Stimulated activated memory B cell treated with anti-CD40 and anti-IgM and Interleukin-4, amounts not matched to agents 10 μg/mL and 1 μg/mL and 100 μg/mL, for 72 hours (primary cell): Measurements from ENCODE around the gene ANKRD66.
A peak's percentile ranks its signal among the peaks of the same experiment; 100 is the strongest.
"Not testable (repeated sequence)": the region's sequence is repeated elsewhere in the genome, so short reads cannot be mapped to it uniquely, and the experiment has no call there.

Experiments used
- ATAC-seq: fragments of 150-1000 bp; cut with Tn5 transposase; 2 replicates; pipeline ENCODE4 v1.10.0; 2021
- H3K27ac Mint-ChIP-seq: one replicate; pipeline ENCODE4 v1.8.0; 2022; ENCODE audit warnings: mild to moderate bottlenecking, mixed read lengths
- H3K27me3 Mint-ChIP-seq: one replicate; pipeline ENCODE4 v1.8.0; 2022; ENCODE audit warnings: mixed read lengths
- H3K36me3 Mint-ChIP-seq: one replicate; pipeline ENCODE4 v1.8.0; 2022; ENCODE audit warnings: mixed read lengths
- H3K4me1 Mint-ChIP-seq: one replicate; pipeline ENCODE4 v1.8.0; 2022; ENCODE audit warnings: mixed read lengths
- H3K4me3 Mint-ChIP-seq: one replicate; pipeline ENCODE4 v1.8.0; 2022; ENCODE audit warnings: mild to moderate bottlenecking, moderate library complexity, mixed read lengths
- H3K9me3 Mint-ChIP-seq: one replicate; pipeline ENCODE4 v1.8.0; 2022; ENCODE audit warnings: mixed read lengths

Gene ANKRD66

DNA sequence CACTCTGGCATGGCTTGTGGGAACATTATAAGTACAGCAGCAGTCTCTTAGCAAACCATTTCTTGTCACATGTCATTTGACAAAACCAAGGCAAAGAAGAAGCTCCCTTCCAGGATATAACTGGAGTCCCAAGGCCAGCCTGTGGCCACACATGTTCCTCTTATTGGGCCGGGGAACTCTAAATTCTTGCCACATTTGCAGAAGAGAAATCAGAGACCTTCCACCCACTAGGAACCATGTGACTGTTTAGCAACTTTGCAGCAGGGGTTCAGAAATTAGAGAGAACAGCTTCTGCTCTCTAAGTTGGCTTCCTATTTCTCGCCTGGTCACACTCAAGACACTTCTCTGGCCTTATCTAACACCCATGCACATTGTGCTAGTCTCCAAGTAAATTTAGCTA, 26.0 kb downstream of the ANKRD66 start:
- peaks cover 11% of the 10 kb centered on the region for H3K4me1 Mint-ChIP-seq
- peak overlapping the region; percentile 11 for H3K27ac Mint-ChIP-seq
- H3K36me3 Mint-ChIP-seq, result no peaks in the 10 kb centered on the region
- H3K27me3 Mint-ChIP-seq, result no peaks in the 10 kb centered on the region
- no peaks in the 10 kb centered on the region for H3K9me3 Mint-ChIP-seq
- ATAC-seq, result peak; percentile 90
- H3K4me3 Mint-ChIP-seq, result no peak overlapping the region

DNA sequence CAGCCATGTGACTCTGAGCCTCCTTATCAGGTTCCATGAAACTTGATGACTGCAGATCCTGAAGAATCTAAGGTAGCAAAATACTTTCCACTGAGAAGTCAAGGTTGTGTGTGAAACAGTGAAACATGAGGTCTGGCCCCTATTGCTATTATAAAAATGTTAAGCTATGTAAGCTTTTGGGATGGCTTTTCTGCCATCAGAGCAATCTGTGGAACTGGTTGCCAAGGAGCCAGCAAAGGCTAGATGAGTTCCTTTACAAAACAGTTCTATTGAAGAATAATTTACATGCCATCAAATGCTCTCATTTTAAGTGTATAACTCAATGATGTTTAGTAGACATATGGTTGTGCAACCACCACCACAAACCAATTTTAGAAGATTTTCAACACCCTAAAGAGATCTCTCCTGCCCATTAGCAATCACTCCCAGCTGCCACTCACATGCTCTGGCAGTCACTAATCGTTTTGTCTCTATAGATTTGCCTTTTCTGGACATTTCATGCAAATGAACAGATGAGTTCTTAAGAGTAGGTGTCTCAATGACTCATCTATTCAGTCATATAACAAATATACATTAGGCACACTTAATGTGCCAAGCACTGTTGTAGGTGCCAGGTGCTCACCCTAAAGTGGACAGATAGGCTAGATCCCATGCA, 26.6 kb downstream of the ANKRD66 start:
- ATAC-seq, result no peak
- H3K27me3 Mint-ChIP-seq, result no peaks in the 10 kb centered on the region
- no peaks in the 10 kb centered on the region for H3K9me3 Mint-ChIP-seq
- no peaks in the 10 kb centered on the region for H3K36me3 Mint-ChIP-seq
- H3K4me1 Mint-ChIP-seq, result peaks cover 11% of the 10 kb centered on the region
- no peak overlapping the region for H3K4me3 Mint-ChIP-seq
- H3K27ac Mint-ChIP-seq, result peak overlapping the region; percentile 11

DNA sequence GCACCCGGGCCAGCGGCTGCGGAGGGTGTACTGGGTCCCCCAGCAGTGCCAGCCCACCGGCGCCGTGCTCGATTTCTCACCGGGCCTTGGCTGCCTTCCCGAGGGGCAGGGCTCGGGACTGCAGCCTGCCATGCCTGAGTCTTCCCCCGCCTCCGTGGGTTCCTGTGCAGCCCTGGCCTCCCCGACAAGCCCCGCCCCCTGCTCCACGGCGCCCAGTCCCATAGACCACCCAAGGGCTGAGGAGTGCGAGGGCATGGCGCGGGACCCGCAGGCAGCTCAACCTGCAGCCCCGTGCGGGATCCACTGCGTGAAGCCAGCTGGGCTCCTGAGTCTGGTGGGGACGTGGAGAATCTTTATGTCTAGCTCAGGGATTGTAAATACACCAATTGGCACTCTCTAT, 28.0 kb downstream of the ANKRD66 start:
- not testable (repeated sequence) for H3K27me3 Mint-ChIP-seq, H3K27ac Mint-ChIP-seq, H3K9me3 Mint-ChIP-seq, ATAC-seq, H3K36me3 Mint-ChIP-seq, H3K4me3 Mint-ChIP-seq
- peaks cover 11% of the 10 kb centered on the region for H3K4me1 Mint-ChIP-seq

DNA sequence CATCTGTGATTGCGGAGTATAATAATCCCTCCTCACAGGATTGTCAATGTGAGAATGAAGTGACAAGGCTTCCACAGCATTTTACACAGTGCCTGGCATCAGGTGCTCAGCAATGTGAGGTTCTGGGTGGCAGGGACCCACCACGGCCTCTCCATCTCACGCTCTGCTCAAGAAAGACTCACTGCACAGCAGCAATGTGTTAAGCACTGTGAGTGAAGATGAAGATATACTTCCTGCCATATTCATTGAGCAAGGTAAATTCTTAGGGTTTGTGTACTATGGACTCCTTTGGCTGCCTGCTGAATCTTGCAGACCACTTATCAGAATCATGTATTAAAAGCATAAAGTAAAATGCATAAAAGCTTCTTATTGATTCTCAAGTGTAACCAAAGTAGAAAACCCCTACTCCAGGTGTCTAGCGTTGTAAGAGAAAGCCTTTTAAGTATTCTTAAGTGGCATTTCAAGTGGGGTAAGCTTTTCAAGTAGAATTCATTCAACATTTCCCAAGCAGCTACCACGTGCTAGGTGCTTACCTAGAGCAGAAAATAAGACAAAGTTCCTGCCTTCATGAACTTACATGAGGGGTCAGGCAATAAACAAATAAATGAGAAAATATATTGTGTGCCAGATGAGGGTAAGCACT, 29.5 kb downstream of the ANKRD66 start:
- peaks cover 11% of the 10 kb centered on the region for H3K4me1 Mint-ChIP-seq
- ATAC-seq, result no peak
- H3K27ac Mint-ChIP-seq, result no peak overlapping the region
- H3K4me3 Mint-ChIP-seq, result no peak overlapping the region
- no peaks in the 10 kb centered on the region for H3K9me3 Mint-ChIP-seq
- H3K36me3 Mint-ChIP-seq, result no peaks in the 10 kb centered on the region
- H3K27me3 Mint-ChIP-seq, result no peaks in the 10 kb centered on the region

DNA sequence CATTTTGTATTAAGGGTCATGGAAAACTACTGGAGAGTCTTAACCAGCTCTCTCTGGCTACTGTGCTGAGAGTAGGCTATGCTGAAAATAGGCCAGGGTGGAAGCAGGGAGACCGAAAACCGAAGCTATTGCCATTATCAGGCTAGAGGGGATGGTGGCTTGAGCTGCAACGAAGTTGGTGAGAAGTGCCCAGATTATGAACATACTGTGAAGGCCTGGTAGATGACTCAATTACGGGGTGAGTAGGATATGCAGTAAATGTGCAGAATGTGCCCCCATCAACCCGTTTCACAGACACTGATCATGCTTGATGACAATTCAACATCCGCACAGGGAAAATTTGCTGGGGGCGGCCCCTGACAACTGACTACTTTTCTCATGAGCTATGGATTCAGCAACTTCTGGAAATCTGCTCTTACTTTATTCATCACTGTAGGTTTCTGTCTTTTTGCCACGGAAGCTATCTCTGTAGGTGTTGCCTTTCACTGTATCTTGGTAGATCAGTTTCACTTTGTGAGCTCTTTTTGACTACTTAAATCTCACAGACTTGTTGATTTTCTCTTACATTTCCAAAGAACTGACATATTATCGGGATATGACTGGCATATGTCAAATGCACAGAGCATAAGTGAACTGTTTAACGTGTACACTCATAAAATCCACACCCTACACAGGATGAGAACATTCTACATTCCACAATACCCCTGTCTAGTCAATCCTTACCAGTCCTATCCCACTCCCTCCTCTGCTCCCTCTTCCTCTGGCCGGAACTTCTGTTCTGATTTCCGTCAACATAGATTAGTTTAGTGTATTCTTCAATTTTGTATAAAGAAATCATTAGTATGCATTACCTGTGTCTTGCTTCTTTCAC, 31.0 kb downstream of the ANKRD66 start:
- peaks cover 5% of the 10 kb centered on the region for H3K4me1 Mint-ChIP-seq
- no peak for ATAC-seq
- no peaks in the 10 kb centered on the region for H3K9me3 Mint-ChIP-seq
- H3K4me3 Mint-ChIP-seq, result no peak overlapping the region
- H3K27me3 Mint-ChIP-seq, result no peaks in the 10 kb centered on the region
- H3K36me3 Mint-ChIP-seq, result no peaks in the 10 kb centered on the region
- no peak overlapping the region for H3K27ac Mint-ChIP-seq

DNA sequence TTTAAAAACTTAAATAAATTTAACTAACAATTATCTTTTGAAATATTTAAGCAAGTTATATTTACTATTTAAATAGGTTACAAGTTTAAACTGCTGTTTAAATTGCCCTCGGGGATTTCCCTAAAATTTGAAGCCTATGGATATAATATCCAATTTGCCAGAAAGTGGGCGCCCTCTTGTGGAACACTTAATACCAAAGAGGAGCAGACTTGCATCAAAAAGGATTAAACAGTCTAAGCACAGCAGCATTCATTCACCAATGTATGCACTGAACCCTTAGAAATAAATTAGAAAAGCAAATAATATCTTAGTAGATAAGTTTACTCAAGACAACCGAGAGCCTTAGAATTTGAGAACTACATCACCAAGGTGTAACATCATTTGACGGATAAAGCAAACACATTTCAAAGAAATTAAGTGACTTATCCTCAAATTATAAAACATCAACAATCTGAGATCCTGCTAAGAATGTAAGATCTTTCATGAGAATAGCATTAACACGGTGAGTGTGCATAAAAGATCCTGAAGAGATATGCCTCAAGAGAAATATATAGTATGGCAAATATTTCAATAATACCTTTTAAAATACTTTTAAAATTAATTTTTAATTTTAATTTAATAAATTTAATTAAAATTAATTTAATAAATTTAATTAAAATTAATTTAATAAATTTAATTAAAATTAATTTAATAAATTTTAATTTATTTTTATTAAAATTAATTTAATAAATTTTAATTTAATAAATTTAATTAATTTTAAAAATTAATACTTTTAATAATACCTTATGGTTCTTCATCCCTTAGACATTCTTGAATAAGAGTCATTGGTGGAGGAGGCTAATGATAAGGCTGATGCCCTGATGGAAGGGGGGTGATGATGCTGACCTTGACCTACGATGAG, 35.0 kb downstream of the ANKRD66 start:
- Mint-ChIP-seq H3K27me3 (no peaks in the 10 kb centered on the region), H3K27ac (no peak overlapping the region), H3K36me3 (no peaks in the 10 kb centered on the region), H3K4me3 (no peak overlapping the region), H3K9me3 (no peaks in the 10 kb centered on the region), H3K4me1 (no peaks in the 10 kb centered on the region)
- ATAC-seq, result no peak

DNA sequence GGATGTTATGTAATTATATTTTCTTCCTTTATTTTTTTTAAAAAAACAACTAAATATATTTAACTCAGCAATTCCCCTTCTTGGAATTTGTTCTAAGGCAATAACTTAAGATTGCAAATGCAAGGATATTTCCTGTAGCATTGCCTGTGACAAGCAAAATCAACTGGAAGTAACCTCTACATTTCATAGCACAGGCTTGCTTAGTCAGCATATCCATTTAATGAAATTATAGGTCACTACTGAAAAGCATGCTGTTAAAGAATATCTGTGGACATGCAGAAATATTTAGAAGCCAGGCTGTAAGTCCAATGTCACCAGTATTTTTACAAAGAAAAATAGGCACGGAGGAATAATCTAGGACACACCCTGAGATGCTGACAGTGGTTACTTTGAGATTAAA, 37.8 kb downstream of the ANKRD66 start:
- no peaks in the 10 kb centered on the region for H3K27me3 Mint-ChIP-seq

DNA sequence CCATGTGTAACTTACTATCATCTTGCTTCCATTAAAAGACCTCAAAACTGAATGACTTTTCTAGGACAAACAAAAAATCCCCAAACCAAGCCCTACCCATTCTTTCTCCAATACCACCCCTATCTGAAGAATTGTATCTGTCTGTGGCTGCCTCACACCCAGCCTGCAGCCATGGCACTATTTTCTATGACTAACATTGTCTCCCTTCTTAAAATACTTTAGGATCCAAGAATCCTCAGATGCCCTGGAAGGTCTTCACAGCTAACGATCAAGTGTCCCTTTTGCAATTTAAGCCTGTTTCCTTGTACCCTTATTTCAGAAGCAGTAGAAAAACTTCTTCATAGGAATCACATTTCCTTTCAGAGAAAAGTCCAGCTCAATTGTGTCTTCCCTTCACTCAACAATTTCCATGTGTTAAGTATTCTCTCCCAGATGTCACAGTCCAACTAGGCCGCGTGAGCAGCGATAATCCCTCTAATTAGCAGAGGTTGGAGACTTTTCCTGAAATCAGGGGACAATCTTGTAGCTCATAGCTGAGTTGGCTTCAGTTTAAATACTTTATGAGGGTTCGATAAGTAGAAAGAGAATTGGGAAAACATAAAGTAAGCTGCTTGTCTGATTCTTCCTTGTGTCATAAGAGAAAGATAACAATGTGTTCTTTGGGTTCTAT, 41.3 kb downstream of the ANKRD66 start:
- no peaks in the 10 kb centered on the region for H3K4me1 Mint-ChIP-seq
- H3K9me3 Mint-ChIP-seq, result no peaks in the 10 kb centered on the region
- H3K27ac Mint-ChIP-seq, result no peak overlapping the region
- H3K4me3 Mint-ChIP-seq, result no peak overlapping the region
- H3K27me3 Mint-ChIP-seq, result no peaks in the 10 kb centered on the region
- no peak for ATAC-seq
- H3K36me3 Mint-ChIP-seq, result no peaks in the 10 kb centered on the region

More for the DNA sequence above, 37.8 kb downstream of the ANKRD66 start:
- H3K36me3 Mint-ChIP-seq, result no peaks in the 10 kb centered on the region
- ATAC-seq, result no peak
- no peak overlapping the region for H3K27ac Mint-ChIP-seq
- no peaks in the 10 kb centered on the region for H3K4me1 Mint-ChIP-seq
- no peaks in the 10 kb centered on the region for H3K9me3 Mint-ChIP-seq
- no peak overlapping the region for H3K4me3 Mint-ChIP-seq

DNA sequence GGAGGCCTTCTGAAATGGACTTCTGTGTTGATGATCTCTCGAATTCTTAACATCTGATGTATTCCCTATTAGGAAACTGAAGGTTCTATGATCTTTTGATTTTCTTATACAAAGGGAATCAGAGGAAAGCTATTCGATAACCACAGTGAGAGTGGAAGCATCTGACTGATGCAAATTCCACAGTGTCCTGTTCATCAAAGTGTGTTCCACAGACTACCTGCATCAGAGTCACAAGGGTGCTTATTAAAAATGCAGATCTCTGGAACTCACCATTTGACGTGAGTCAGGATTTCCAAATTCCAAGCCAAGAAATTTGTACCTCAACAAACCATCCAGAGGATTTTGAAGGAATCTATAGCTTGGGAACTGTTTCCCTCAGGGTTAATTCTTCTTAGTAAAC, 42.1 kb downstream of the ANKRD66 start:
- no peak for ATAC-seq
- Mint-ChIP-seq H3K36me3 (no peaks in the 10 kb centered on the region), H3K4me1 (no peaks in the 10 kb centered on the region), H3K4me3 (no peak overlapping the region), H3K27me3 (no peaks in the 10 kb centered on the region), H3K9me3 (no peaks in the 10 kb centered on the region), H3K27ac (no peak overlapping the region)

DNA sequence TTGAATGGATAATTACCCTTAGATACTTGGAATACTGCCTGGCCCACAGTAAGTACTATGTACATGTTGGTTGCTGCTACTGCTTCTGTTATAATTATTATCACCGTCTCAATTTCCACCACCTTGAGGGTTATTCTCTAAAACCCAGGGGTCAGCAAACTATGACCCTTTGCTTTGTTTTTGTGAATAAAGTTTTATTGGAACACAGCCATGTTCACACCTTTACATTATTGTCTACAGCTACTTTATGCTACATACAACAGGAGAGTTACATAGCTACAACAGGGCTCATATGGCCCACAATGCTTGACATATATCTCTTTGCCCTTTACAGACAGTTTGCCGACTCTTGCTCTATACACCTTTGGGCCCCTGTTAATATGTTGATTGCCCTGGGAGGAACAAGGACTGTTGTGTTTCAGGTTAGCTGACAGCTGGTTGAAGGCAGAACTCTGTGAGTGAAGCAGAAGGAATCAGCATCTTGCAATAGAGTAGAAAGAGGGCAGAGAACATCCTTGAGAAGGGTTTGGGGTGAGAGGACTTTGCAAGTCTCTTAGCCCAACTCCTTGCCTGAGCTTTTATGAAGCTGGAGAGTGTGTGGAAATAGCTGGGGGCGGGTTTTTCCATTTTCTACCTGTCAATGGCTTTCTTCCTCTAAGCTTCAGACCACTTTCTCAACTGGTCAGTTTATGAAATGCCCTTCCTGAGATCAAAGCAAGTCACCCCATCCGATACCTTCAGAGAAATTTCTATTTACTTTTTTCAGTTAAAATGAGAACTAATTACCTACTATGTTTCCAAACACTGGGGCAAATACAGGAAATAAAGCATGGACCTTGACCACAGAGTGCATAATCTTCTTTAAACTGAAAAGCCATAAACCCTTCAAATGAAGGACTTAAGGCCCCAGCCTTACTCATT, 43.0 kb downstream of the ANKRD66 start:
- Mint-ChIP-seq H3K27ac (no peak overlapping the region), H3K4me1 (no peaks in the 10 kb centered on the region), H3K27me3 (no peaks in the 10 kb centered on the region), H3K4me3 (no peak overlapping the region), H3K9me3 (no peaks in the 10 kb centered on the region), H3K36me3 (no peaks in the 10 kb centered on the region)
- no peak for ATAC-seq

DNA sequence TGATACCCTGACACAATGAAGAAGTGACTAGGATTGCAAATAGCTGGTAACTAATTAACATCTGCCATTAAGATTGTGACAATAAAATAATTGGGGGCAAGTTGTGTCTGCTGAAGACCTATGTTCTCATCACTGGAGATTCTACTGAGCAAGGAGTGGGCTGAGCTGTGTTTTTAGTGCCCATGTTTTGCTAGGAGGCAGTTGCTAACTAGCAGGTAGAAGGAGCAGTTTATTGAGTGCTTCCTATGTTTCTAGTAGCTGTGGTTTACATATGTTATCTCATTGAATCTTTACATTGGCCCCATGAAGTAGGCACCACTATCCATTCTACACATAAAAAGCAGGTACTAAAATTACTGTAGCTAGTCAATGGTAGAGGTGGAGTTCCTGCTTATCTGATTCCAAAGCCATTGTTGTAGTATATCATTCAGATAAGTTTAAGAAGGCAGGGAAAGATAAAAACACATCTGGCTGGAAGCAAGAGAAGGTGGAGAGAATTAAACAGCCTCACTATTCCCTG, 43.7 kb downstream of the ANKRD66 start:
- Mint-ChIP-seq H3K4me3 (no peak overlapping the region), H3K36me3 (no peaks in the 10 kb centered on the region), H3K9me3 (no peaks in the 10 kb centered on the region), H3K27me3 (no peaks in the 10 kb centered on the region), H3K4me1 (no peaks in the 10 kb centered on the region), H3K27ac (no peak overlapping the region)
- no peak for ATAC-seq

DNA sequence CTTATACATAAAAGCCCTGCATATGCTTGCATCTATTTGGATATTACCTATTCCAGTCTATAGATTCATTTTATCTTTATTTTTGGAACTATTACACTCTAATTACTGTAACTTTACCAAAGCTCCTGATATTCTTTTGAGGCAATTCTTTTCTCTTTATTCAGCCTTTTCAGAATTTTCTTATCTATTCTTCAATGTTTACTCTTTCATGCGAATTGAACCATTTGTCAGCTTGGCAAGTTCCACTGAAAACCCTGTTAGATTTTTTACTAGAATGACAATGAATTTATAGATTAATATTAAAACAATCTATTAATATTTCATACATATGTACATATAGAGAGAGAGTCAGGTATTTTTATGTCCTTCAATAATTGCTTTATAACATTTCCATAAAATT, 45.9 kb downstream of the ANKRD66 start:
- no peak overlapping the region for H3K27ac Mint-ChIP-seq

DNA sequence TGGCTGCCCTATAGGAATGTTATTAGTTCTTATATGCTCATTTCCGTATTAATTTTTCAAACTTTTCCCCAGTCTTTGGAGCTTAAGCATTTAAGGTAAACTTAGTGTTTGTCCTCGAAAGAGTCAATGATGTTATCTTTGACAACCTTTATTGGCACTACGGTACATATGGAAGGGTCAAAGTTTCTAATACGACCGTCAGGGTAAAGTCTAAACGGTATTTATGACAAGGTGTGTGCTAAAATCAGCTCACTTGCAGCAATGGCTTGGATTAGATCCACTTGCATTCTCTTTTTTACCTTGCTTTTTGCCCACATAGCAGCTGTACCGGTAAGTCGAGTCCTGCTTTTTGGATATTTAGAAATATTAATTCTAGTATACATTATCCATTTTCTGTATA, 46.4 kb downstream of the ANKRD66 start, which contains the start of gene MEP1A:
TSS of gene MEP1A (plus strand) at position 252 of the 400 bp plus-strand sequence. CDS start at position 262, 10 bp downstream.
- H3K27me3 Mint-ChIP-seq, result peaks cover 9% of the 10 kb centered on the region
- H3K4me1 Mint-ChIP-seq, result no peaks in the 10 kb centered on the region
- no peak for ATAC-seq
- H3K4me3 Mint-ChIP-seq, result no peak within 1 kb of the TSS
- H3K27ac Mint-ChIP-seq, result no peak within 1 kb of the TSS
- H3K9me3 Mint-ChIP-seq, result peaks cover 3% of the 10 kb centered on the region
- no peaks in the 10 kb centered on the region for H3K36me3 Mint-ChIP-seq

More for the DNA sequence above, 45.9 kb downstream of the ANKRD66 start:
- H3K4me1 Mint-ChIP-seq, result no peaks in the 10 kb centered on the region
- H3K9me3 Mint-ChIP-seq, result no peaks in the 10 kb centered on the region
- ATAC-seq, result no peak
- peaks cover 9% of the 10 kb centered on the region for H3K27me3 Mint-ChIP-seq
- H3K4me3 Mint-ChIP-seq, result no peak overlapping the region
- no peaks in the 10 kb centered on the region for H3K36me3 Mint-ChIP-seq
